GM18508 (cell line): ENCODE measurements around the gene ROMO1.
"Not testable (repeated sequence)": the region's sequence is repeated elsewhere in the genome, so short reads cannot be mapped to it uniquely, and the experiment has no call there.

Experiments
- ATAC-seq: cut with Tn5 transposase; IDR thresholded peaks from one replicate; pipeline ENCODE4 v1.9.1; 2021; ENCODE audit warnings: moderate number of reproducible peaks; ENCODE audit not compliant: insufficient read depth, unreplicated experiment

Gene ROMO1

GRCh38 chr20:35680452-35681183 is 18.6 kb upstream of the ROMO1 start:
- ATAC-seq, result no peak

- no peak for ATAC-seq
Measured at GRCh38 chr20:35681960-35682359, 17.2 kb upstream of the ROMO1 start.

DNA sequence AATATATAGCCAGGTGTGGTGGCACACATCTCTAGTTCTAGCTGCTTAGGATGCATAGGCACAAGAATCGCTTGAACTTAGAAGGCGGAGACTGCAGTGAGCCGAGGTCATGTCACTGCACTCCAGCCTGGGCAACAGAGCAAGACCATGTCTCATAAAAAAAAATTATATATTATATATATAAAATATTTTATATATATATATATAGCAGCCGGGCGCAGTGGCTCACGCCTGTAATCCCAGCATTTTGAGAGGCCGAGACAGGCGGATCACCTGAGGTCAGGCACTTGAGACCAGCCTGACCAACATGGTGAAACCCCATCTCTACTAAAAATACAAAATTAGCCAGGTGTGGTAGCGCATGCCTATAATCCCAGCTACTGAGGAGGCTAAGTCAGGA is 13.8 kb upstream of the ROMO1 start:
- ATAC-seq, result not testable (repeated sequence)

GRCh38 chr20:35686872-35687271 is 12.3 kb upstream of the ROMO1 start:
- not testable (repeated sequence) for ATAC-seq

DNA sequence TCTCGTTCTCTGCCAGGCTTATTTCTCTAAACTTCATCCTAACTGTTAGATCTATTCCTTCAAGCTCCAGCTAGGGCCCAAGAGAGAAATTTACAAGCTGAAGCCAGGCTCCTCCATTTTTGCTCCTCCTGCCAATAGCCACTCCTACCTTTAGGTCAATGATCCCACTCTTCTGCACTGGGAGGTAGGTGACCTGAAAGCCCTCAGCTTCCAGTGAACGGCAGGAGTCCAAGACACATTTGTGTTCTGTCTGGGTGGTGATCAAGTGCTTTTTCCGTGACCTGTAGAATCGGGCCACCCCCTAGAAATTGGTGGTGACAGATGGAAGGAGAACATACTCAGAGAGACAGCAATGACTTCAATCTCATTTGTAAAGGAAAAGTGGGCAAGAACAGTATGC is 8.9 kb upstream of the ROMO1 start:
- ATAC-seq, result no peak

- ATAC-seq, result no peak
Measured at GRCh38 chr20:35695245-35695749, 3.9 kb upstream of the ROMO1 start.

DNA sequence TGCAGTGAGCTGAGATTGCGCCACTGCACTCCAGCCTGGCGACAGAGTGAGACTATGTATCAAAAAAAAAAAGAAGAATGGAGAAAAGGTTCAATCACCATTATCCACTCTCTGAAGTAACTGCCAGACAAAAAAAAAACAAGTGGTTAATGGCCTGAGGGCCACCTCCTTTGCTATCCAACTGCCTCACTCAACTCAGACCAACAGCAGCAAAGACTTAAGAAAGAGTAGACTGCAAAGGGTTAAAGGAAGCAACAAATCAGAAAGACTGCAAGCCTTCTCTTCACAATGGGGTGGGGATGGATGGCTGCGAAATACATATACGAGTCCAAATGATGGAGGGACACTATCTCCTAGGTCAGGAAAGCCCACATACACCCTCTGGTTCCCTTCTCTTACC is 3.2 kb upstream of the ROMO1 start:
- no peak for ATAC-seq

DNA sequence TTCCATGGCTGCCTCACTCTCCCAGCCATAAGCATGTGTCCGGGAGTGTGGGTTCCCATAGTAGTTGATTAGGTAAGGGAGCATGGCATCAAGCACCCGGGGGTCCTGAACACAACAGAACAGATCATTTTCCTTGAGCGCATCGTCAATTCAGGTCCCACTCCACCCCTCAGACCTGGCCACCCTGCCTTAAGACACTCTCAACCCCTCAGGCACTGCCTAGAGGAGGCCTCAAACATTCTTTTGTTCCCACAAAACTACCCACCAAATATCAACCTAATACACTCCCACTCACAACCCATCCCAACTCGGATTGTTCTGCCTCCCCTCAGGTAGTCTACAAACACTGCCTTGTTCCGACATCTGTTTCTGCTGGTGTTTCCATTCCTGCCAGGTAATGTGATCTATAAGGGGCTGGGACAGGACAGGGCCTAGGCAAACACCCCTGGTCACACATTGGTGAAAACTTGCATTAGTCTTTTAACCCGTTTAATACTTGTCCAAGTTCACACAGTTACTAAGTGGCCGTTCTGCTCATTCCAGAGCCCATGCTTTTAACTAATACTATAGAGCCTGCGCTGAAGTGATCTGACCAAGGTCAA is 1.4 kb upstream of the ROMO1 start:
- ATAC-seq, result no peak

DNA sequence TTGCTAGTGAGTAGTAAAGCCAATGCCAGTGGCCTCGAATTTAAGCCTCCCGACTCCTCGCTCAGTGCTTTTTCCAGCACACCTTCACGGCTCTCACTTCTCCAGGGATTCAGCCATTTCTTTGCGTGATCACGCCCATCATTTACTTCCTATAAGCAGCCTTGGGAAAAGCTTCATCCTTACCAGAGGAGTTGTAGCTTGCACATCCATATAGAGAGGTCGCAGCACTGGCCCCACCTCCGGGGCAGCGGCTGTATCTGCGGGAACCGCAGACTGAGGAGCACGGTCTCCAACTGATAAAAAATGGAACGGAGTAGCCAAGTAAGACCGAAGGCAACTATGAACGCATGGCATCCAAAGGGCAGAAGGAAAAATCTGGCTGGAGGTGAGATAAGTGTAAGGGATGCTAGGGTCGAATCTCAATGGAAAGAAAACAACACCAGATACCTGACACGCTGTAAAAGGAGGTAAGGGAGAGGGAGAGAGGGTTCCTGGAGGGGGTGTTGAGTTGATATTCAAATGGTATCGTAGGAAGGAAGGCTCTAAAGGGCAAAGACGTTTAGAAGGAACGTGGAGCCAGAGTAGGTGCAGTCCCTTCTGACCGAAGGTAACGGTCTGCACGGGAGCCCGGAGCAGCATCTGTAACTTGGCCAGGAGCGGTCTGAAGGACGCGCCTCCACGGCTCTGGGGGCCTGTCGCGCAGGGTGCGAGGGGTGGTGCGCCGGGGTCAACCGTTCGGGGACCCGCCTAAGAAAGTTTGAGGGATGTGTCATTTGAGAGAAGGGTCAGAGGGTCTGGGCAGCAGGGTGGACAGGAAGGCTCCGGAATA is 693 bp upstream of the ROMO1 start:
- no peak for ATAC-seq

DNA sequence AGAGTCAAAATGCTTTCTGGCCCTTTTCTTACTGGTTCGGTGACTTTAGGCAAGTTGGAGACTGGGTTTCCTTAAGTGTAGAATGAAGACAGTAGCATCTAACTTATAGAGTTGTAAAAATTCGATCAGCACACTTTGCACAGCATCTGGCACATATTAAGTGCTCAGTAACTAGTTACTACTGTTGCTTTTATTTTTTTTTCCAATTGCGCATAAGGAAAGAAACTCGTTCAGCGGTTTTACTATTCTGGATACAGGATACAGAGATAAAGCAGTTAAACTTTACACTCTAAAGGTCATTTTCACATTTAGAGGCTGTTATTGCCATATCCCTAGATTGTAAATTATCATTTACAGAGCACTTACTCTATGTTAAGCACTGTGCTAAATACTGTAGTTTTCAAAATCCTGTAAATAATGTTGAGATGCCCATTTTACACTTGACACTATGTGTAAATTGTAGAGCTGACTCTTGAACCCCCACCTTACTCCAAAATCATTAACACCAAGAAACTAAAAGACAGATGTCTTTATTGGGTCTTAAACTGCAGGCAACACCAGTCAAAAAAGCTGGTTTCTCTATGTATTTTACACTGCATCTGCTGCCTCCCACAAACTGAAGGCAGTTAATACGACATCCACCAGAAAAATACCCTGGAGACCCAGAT is 886 bp downstream of the ROMO1 start:
- ATAC-seq, result no peak

DNA sequence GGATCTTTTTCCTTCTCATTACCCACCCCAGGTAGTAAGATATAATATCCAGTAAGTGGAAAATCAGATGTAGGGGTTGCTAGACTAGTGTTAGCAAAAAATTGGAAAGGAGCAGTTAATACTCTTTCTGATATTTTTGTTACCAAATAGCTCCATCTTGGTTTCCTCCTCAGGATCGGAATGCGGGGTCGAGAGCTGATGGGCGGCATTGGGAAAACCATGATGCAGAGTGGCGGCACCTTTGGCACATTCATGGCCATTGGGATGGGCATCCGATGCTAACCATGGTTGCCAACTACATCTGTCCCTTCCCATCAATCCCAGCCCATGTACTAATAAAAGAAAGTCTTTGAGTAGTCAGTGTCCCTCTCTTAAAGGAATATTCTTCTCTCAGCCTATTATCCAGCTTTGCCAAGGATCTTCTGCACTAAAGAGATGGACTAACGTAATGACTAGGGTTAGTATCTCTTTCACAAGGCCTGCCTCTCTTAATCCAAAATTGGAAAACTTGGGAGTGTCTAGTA is 1.5 kb downstream of the ROMO1 start:
- no peak for ATAC-seq

- no peak for ATAC-seq
Measured at GRCh38 chr20:35702051-35702823, 3.0 kb downstream of the ROMO1 start.

DNA sequence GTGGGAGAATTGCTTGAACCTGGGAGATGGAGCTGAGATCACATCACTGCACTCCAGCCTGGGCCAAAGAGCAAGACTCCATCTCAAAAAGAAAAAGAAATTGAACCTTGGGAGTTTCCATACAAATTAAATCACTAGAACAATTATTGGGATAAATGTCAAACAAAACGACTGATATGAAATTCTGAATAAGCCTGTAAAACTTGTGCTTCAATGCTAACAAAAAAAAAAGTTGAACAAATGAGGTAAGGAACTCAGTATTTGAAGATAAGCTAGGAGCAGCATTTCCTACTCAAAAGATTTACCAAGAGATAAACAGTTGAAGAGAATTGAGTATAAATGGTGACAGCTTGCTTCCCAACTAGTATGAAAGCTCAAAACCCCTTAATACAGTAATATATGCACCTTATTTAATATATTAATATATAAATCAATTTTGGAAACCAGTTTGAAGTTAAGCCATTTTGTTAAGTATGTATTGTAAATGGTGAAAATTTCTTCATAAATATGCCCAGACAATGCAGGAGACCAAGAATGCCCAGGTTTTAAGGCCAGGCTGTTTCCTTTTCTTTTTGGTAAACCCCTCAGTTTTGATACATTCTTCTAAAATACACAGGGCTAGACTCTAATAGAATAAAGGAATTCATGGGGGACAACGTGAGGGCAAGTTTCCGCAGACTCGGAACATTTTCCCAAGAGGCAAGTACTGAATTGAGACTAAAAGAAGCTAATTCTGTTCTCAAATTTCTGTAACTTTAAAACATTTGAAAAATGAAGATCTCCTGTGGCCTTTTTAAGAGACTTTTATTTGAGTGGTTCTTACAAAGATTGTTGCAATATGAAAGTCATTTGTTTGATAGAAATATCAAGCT is 3.9 kb downstream of the ROMO1 start:
- ATAC-seq, result no peak

DNA sequence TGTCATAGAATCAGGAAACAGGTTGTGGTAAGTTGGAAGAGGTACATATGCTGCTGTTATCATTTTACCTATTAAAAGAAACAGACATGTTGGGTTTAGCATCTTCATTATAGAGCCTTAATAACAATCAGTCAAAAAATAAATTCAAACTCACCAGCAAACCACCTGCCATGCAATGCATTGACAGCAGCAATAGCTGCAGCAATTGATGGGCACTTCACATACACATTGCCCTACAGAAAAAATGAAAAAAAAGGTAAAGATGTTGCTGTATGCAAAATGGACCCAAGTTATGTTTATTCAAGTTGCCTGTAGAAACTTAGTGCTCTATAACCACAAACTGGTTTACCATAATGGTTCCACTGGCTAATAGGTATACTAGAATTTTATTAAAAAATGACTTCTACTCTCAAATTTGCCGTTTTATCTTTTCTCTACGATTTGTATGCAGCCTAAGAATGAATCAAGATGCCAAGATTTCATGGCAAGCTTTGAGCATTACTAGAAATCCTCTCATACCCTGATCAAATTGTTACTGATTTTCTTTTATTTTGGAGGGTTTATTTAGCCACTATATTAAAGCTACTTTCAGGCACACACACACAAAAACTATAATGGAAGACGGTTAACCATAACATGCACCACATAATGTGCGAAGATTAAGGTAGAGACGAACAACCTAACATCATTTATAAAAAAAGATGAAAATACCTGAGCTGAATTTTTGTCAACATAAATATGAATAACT is 5.5 kb downstream of the ROMO1 start:
- no peak for ATAC-seq

- ATAC-seq, result not testable (repeated sequence)
Measured at GRCh38 chr20:35705894-35706293, 6.7 kb downstream of the ROMO1 start.

DNA sequence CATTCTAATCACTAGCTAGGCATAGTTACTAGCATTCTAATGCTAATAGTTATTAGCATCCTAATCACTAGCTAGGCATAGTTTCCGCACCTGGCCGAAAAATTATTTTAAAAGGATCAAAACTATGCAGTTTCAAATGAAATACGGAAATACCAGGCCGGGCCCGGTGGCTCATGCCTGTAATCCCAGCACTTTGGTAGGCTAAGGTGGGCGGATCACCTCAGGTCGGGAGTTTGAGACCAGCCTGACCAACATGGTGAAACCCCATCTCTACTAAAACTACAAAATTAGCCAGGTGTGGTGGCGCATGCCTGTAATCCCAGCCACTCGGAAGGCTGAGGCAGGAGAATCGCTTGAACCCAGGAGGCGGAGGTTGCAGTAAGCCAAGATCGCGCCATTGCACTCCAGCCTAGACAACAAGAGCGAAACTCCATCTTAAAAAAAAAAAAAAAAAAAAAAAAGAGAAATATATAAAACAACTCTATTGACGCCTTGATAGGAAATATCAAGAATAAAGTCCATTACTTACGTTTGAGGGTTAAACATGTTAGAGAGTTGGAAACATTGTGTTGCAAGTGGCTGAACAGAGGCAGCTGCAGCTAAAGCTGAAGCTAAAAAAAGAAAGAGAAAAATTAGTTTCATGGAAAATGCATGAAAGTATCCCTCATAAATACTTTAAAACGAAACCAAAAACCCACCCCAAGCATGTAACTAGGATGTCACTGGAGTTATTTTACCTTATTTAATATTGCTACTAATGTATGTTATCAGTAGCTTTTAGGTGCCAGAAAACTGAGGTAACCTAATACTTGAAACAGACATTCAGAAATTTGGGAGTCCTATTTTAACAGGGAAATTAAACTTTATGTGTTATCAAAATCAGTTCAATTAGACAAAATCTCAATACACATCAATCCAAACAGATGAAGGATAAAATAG is 7.7 kb downstream of the ROMO1 start:
- not testable (repeated sequence) for ATAC-seq

DNA sequence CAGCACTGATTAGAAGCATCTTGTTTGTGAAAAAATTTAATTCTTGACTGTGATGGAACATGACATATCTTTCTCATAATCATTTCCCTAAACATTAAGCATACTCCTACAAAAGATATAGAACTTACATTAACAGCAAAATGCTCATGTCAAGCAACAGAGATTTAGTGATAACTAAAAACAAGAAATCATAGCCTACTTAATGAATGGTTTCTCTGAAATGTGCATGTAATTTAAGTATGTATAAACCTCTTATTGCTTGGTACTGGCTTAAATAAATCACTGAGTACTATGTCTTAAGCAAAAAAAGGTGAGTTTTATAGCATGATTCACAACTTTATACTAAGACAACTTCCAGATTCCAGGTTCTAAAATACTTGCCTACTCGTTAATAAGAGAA is 9.3 kb downstream of the ROMO1 start:
- ATAC-seq, result no peak
